Glomerular visceral epithelial cell (primary cell): ENCODE results near the gene ADGRV1.
"Not testable (repeated sequence)": the region's sequence is repeated elsewhere in the genome, so short reads cannot be mapped to it uniquely, and the experiment has no call there.

Experiments
- DNase-seq: peaks from one replicate; pipeline ENCODE4 v3.0.0-alpha.2; 2016; ENCODE audit errors: extremely low spot score

Gene ADGRV1

DNA sequence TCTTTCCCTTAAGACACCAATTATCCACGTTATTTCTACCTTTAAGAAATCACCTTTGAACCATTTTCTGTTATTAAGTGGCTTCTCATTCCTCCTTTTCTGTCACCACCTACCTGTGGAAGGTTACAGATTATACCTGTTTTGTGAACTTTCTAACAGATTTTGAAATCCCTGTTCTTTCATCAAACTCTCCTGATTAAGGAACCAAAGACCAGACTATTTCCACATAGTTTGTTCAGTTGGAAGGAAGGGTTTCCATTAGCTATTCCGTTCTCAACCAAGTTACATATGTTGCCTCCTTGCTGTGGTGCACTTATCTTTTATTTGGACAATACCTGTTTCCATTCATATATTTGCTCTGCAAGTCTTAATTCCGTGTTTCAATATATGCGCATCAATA lies 343.6 kb downstream of the ADGRV1 start:
- no peak for DNase-seq

DNA sequence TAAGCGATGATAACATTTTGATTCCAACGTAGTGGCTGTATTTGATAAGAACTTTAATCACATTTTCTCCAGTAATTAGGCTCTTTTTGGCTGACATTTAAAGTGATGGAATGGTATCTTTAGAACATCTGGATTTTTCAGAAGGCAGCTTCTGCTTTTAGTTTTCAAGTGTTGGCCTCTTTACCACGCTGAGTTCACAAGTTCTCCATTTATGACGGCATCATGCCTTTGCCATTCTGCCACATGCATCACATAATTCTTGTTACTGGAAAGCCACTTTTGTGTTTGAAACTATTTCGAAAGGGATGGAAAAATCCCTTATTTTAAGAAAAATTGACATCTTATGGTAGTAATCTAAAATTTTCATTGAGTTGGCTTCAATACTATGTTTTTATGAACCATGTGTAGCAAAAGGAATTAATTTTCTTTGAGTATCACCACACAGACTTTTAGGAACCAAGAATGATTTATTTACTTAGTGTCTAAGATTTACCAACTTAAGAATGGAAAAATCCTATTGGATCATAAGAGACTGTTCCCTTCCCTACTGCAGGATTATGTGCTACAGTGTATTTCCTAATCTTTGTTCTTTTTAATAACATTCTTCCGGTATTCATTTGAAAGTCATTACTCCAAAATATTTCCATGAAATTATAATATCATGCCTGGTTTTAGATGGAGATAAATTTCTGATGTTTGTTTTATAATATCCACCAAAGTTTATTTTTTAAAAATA lies 344.2 kb downstream of the ADGRV1 start:
- DNase-seq, result no peak

DNA sequence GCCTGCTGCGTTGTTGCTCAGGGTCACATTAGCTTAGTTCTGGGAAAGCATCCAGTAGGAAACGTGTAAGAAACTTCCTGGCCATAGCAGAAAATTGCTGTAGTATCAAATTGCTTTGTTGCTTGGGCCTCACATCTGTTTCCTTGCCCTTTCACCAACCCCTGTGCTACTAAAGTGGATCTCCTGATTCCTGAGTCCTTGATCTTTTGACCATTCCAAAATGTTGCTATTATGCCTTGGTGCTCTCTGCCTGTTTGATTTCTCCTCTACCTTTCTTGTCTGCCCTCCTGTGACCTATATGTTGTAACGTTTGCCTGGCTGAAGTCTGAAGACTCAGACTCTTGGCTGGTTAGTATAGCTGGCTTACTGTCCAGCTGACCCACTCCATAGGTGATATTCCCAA lies 350.5 kb downstream of the ADGRV1 start:
- DNase-seq, result no peak

DNA sequence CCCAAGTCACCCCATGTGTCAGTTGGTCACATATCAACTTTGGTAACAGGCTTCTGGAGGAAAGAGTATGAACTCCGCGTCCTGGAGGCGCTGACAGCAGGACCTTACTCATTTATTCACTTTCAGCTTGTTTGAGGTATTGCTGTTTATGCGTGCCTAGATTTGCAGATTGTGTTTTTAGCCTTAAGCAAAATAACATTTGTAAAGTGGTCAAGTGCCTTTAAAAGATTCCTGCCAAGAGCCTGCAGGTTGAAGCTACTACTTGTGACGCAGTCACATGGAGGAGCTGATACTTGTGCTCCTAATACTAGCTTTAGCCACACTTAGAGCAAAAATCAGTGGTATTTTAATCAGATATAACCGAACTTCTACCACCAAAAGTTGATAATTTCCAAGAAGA lies 351.3 kb downstream of the ADGRV1 start:
- no peak for DNase-seq

DNA sequence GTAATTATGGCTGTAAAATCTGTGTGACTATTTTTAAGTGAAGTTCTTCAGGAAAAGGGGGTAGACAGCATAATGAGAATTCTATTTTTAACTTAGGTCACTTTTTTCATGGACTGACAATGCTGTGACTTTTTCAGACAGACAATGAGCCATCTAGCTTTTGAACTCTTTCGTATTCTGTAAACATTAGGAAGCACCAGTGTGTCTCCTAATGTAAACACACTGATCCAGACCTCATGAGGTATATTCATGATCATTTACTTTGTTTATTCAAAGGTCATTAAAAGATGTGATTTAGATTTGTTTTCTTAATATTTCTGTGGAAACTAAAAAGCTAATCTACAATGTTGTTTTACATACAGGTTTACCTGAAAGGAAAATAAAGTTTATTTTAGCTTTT lies 352.6 kb downstream of the ADGRV1 start:
- no peak for DNase-seq

DNA sequence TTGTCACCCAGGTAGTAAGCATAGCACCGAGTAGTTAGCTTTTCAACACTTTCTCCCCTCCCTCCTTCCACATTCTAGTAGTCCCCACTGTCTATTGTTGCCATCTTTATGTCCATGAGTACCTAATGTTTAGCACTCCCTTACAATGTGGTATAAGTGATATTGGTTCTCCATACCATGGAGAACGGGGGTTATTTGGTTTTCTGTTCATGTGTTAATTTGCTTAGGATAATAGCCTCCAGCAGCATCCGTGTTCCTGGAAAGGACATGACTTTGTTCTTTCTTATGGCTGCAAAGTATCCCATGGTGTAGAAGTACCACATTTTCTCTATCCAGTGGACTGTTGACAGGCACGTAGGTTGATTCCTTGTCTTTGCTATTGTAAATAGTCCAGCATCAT lies 353.9 kb downstream of the ADGRV1 start:
- no peak for DNase-seq

DNA sequence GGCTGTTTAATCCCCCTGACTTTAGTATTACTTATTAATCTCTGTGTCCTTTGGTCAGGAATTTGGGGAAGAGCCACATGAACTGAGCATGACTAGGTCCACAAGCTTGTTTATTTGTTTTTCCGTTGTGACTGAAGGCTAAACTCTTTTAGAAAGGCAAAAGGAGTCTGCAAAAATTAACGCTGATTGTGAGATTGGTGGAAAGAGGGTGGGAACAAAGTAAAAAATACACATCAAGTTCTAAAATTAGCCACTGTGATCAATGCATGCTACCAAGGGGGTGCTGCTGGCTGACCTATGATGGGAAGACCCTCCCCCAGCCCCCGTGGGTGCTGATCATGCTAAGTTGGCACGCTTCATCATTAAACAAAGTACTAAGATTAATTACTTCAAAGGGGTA lies 356.8 kb downstream of the ADGRV1 start:
- no peak for DNase-seq

DNA sequence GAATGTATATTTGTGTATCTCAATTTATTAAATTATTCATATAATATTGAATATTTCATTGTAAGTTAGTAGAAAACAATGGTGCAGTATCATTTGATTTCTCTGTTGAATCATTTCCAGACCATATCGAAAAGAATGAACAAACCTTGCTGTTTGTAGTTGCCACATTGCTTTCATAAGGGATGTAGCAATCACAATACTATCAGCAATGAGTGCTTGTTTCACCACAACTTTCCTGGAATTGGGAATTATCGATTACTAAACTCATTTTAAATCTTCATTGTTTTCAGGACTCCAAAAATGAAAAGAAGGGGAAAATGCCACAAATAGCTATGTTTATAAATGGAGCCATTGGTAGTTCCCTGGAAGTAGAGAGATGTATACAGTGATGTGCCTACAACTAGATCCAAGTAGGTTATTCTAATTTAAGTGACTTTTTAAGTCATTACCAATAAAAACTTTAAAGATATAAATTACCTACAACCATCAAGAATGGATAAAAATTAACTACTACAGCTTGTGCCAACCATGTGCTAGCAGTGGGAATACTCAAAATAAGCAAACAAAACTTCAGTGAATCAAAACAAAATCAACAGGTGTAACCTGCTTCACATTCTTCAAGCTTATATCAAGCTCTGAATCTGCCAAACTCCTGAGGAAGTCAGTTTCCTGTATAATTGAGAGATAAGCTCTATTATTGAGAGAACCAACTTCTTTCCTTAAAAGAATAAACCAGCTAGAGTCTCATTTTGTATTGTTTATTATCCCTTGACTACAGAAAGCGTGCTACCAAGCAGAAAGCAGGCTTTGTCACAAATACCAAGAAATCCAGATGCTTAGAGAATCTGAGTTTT lies 358.6 kb downstream of the ADGRV1 start:
- DNase-seq, result no peak

DNA sequence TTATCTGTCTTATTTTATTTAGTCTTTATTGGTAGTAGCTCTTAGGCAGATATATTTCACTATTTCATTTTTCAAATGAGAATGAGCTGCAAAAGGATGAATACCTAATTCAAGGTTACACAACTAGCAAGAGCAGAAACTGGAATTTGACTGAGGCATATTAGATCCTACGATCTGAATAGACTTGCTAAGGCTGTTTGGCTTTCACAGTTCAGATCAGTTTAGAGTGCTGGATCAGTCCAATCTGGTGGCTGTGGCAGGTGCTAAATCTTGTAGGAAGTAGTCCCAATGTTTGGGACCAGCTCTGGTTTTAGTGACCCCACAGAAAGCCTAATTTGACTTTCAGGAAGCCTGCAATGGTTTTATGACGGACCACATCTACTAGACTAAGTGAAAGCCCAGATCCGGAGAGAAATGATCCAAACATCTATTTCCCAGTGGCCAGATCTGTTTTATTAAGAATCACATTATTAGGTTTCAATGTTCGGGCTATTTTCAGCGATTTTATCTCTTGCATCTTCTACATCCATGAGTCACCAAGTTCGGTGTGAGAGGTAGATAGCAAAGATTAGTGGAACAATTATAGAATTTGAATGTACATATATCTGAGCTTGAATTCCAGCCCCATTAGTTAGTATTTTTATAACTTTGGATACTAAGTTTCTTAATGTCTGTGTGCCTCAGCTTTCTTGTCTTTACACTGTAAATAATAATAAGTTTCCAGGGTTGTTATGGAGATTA lies 359.5 kb downstream of the ADGRV1 start:
- no peak for DNase-seq

DNA sequence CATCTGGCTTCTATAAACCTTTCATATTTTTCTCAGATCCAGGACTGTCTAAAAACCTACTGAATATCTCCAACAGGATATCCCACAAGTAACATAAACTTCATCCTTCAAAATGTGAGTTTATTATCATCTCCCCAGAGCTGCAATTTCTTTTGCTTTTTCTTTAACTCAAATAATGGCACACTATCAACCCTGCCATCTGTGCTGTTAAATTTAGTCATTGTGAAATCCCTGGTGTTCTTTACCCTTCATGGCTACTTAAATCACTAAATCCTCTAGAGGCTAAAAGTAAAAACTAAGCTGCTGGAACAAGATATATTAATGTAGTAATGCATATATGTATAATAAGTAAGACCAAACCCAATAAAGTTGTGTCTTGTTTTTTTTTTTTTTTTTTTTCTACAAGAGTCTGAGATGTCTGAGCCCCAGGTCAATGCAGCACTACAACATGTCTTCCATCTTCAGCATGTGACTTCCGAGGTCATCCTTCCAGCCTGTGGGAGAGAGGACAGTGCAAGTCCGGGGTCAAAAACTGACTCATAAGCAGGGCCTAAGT lies 362.9 kb downstream of the ADGRV1 start:
- DNase-seq, result no peak

DNA sequence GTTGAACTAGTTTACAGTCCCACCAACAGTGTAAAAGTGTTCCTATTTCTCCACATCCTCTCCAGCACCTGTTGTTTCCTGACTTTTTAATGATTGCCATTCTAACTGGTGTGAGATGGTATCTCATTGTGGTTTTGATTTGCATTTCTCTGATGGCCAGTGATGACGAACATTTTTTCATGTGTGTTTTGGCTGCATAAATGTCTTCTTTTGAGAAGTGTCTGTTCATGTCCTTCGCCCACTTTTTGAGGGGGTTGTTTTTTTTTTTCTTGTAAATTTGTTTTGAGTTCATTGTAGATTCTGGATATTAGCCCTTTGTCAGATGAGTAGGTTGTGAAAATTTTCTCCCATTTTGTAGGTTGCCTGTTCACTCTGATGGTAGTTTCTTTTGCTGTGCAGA lies 365.6 kb downstream of the ADGRV1 start:
- DNase-seq, result not testable (repeated sequence)

DNA sequence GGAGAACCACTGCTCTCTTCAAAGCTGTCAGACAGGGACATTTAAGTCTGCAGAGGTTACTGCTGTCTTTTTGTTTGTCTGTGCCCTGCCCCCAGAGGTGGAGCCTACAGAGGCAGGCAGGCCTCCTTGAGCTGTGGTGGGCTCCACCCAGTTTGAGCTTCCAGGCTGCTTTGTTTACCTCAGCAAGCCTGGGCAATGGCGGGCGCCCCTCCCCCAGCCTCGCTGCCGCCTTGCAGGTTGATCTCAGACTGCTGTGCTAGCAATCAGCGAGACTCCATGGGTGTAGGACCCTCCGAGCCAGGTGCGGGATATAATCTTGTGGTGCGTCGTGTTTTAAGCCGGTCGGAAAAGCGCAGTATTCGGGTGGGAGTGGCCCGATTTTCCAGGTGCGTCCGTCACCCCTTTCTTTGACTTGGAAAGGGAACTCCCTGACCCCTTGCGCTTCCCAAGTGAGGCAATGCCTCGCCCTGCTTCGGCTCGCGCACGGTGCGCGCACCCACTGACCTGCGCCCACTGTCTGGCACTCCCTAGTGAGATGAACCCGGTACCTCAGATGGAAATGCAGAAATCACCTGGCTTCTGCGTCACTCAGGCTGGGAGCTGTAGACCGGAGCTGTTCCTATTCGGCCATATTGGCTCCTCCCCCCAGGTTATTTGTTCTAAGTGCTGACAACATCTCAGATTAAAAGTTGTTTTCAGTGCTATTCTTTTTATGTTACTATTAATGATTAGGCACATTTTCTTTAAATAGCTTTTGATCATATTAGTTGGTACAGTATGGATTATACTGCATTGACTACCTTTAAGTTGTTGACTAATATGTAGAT lies 370.6 kb downstream of the ADGRV1 start:
- not testable (repeated sequence) for DNase-seq

DNA sequence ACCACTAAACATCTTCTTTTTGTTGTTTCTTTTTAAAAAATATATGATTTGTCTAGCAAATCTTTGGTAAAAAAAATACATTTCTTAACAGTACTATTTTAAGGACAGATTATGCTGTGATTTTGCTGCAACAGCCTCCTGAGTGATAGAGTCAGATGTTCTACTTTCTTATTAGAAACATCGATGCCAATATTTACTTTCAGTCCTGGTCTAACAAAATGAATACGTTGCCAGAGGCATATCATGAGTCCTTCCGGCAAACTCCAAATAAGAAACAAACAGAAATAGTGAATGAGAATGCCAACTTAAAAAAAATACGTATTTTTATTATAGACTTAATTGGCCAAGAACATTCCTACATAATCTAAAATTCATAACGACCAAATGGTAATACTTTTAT lies 371.5 kb downstream of the ADGRV1 start:
- no peak for DNase-seq

DNA sequence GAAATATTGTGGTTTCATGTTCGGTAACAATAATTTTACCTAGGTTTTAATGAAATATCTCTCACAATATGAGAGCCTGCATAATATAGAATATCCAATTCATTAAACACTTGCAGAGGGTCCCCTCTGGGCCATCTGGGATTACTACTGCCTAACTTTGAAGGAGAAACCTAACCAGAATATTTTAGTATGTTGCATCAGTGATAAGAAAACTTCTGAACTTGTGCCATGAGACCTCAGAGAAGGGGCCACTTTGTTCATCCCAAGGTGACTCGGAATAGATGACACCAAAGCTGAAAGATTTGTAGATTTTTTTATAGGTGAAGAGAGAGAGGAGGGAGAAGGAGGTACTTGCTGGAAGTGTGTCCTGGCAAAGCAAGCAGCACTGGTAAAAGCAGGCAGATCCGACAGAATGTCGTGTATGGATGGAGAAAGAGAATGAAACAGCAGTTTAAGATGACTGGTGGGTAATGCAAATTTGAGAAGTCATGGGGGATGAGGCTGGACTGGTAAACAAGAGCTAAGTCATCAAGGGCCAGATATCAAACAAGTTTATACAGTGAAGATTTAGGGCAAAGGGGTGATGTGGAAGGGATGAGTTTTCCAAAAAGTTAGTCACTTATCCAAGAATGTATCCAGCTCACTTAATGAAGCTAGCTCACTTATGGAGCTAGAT lies 372.3 kb downstream of the ADGRV1 start:
- no peak for DNase-seq

DNA sequence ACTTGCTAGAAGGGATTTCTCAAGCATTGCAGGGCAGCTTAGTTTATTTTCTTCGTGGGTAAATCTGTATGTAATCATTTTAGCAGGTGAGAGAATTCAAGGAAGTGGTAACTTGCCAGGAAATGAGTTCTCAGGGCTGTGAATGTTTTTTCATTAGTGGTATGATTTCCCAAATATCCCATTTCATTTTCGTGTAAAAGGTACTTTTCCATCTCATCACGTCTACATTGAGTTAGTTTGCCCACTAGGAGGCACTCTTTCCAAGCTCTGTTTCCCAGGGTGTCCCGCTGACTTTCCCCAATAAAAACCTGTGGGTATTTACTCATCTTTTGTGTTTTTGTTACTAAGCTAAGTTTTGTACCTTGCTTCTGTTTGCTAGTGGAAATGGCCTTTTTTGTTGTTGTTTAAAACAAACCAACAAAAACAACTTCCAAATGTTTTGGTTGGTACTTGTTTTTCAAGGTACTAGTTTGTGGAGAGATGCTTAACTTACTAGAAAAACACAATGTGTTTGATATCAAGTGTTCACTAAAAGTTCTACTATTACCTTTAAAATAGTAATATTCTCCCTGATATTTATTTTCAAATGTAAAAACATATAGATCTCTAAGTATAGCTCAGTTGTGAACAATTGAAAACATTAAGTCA lies 373.6 kb downstream of the ADGRV1 start:
- peak; percentile 61 for DNase-seq

DNA sequence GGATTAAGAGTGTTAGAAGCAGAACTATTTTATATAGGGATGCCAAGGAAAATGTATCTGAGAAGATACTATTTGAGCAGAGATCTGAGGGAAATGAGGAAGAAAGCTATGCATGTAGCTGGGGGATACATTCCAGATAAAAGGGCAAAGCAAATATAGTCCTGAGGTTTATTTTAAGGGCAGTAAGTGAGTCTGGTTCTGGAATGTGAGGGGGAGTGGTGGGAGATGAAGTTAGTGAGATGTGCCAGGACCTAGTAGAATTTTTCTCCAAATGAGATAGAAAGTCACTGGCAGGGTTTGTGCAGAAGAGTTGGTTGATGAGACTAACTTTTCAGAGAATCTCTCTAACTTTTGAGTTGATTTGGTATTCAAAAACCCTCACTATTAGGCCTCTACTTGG lies 374.7 kb downstream of the ADGRV1 start:
- no peak for DNase-seq

DNA sequence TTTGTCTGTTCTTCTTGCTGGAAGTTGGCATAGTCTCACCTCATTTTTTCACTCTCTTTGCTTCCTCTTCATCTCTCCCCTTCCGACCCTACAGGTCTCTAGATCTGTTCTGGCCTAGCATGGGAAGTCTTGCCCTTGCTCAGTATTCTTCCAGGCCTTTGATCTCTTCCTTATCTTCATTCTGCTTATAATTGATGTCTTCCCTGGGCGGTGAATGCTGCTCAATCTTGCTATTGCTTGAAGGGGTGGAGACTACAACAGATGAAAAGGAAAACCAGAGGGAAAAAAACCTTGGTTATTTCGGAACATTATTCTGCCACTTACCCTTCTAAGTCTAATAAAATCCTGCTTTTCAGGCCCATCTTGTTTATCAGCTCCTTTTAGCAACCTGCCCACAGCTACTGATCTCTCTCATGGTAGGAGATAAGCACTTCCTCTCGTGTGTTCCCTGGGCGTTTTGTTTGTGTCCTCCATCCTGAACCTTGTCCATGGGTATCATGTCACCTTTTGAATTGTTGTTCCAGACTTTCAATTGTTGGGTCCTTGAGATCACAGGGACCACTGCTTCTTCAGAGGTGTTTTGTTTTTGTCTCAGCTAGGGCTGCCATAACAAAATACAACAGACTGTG lies 375.6 kb downstream of the ADGRV1 start:
- no peak for DNase-seq

DNA sequence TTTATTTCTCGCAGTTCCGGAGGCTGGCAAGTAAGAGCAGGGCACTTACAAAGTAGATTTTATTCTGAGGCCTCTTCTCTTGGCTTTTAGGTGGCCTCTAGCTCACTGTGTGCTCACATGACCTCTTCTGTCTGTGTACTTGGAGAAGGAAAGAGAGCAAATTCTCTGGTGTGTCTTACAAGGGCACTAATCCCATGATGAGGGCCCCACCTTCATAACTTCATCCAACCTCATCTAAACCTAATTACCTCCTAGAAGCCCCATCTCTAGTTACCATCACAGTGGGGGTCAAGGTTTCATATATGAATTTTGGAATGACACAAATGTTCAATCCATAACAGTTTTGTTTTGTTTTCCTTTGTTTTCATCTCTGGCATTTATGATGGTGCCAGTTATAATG lies 376.1 kb downstream of the ADGRV1 start:
- no peak for DNase-seq

DNA sequence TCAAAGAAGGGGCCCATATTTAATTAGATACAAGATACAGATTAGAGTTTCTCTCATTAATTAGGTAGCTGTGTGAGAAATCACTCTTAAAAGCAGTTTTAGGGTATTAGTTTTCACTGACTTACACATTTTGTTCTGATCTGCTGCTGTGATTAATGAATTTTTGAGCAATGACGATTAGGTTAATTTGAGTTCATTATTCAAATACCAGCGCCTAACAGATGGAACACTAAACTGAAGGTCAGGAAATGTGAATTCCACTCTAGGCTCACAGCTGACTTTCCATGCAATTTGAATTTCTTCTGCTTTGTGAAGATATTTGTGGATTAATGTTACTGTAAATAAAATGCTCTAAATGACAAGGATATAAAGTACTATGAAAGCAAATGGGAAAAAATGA lies 380.6 kb downstream of the ADGRV1 start:
- DNase-seq, result no peak
